LNCAP (cell line): ENCODE data around the gene CASD1.

ENCODE experiments used
- TF ChIP-seq, protein P1 (sequence below): fragments of 450-650 bp; IDR thresholded peaks from 2 replicates; pipeline ENCODE4 v1.5.1; 2017; ENCODE audit warnings: mild to moderate bottlenecking

The CASD1 gene

DNA sequence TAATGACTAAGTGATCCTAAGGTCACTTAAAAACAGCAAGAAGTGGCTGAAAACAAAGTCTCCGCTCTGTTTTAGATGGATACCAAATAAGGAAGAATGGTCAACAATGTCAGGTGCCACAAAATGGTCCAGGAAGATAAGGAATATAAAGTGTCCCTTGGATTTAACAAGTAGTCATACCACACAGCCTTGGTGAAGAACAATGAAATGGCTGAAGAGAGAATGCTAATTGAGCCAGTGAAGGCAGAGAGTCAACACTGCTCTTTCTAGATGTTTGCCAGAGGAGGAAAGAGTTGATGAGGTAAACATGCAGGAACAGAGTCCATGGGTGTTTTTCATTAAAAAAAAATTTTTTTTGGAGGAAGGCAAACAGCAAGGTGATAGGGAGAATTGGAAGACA is 2.1 kb upstream of the CASD1 start:
- TF ChIP-seq, protein P1, sequence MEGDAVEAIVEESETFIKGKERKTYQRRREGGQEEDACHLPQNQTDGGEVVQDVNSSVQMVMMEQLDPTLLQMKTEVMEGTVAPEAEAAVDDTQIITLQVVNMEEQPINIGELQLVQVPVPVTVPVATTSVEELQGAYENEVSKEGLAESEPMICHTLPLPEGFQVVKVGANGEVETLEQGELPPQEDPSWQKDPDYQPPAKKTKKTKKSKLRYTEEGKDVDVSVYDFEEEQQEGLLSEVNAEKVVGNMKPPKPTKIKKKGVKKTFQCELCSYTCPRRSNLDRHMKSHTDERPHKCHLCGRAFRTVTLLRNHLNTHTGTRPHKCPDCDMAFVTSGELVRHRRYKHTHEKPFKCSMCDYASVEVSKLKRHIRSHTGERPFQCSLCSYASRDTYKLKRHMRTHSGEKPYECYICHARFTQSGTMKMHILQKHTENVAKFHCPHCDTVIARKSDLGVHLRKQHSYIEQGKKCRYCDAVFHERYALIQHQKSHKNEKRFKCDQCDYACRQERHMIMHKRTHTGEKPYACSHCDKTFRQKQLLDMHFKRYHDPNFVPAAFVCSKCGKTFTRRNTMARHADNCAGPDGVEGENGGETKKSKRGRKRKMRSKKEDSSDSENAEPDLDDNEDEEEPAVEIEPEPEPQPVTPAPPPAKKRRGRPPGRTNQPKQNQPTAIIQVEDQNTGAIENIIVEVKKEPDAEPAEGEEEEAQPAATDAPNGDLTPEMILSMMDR: no peak

DNA sequence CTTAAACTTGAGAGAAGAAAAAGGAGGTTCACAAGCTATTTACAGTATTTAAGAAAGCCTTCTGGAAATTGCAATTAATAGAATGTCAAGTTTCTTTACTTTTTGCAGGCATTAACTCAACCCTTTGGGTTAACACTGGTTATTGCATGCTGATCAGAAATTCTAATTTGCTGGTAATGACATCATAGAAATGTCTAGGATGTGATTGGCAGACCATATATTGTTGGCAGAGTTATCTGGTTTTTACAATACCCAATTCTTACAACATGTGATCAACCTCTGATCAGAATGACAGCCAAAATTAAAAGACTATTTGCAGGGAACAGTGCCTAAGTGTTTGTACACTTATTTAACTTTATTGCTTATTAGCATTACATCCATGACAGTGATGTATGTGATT is 1.6 kb upstream of the CASD1 start:
- TF ChIP-seq, protein P1: no peak

DNA sequence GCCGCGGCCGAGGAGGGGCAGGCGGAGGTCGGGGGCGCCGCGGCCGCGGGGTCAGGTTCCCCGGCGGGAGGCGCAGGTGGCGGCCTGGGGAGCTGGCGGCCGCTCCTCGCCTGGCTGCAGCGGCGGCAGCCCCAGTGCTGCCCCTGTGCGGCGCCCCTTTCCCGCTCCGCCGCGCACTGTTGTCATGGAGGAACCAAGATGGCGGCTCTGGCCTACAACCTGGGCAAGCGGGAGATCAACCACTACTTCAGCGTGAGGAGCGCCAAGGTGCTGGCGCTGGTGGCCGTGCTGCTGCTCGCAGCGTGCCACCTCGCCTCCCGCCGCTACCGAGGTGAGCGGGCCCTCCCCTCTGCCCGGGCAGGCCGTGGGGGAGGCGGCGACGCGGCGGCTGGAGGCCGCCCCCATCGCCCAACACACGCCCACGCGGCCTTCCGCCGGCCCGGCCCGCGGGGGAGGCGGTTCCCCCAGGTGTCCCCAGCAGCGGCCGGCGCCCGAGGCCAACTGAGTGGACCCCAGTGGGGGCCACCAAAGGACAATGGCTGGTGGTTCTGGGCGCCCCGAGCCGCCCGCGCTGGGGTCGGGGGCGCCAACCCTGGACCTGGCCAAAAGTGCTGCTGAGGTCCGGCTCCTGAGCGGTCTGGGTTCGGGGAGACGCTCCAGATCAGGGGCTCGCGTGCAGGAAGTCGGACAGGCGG is 425 bp downstream of the CASD1 start:
- TF ChIP-seq, protein P1: peak; percentile 15; the same call in 1 of the 2 replicates

DNA sequence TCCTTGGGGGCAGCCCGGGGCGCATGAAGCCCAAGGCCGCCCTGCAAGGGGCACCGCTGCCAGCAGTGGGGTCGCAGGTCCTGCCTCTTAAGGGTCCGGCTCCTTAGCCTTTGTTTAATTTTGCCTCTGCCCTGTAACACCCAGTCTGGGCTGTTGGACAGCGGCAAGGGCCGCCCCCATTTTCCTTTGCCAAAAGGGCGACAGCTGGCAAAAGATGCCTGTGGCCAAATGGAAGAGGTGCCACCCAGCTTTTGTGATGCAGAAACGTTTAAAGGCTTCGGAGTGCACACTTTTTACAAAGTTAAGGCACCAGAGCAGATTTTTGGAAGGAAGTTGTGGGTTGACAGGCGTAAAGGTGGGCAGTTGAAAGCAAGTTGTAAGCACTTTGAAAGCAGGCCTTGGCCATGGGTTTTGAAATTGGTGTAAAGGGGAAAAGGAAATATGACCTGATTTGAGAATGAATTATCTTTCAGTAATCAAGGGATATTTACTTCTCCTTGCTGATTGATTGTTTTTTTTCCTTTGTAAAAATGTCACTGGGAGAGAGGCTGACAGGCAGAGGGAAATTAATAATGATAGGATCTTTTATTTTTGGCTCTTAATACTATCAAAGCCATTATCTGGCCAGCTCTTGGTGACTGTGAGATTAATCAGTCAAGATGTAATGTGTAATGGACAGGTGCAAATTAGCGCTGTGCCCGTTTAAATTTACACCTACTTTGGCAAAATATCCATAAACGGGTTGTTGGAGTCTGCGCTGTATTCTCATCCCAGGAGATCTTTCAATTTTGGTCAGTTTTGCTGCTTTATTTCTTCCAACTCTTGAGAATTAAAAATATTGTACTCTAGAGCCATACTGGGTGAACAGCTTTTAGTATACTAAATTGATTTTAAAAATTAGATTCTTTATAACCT is 1.2 kb downstream of the CASD1 start:
- TF ChIP-seq, protein P1: no peak

DNA sequence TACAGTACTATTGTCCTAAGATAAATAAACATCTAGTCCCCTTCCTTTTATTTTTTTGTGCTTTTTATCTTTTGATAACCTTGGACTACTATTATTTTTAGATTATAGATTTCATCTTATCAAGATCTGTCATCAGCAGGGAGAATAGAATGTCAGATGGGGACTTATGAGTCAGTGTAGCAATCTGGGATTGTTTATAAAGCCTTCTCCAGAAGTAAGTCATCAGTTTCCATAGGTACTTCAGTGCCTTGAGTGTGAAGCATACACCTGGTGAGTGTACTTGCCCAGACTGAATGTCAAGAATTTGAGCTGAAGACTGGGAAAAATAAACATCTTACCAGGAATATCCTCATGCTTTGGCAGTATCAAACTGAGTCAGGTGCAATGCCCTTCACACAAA is 2.1 kb downstream of the CASD1 start:
- TF ChIP-seq, protein P1: no peak

DNA sequence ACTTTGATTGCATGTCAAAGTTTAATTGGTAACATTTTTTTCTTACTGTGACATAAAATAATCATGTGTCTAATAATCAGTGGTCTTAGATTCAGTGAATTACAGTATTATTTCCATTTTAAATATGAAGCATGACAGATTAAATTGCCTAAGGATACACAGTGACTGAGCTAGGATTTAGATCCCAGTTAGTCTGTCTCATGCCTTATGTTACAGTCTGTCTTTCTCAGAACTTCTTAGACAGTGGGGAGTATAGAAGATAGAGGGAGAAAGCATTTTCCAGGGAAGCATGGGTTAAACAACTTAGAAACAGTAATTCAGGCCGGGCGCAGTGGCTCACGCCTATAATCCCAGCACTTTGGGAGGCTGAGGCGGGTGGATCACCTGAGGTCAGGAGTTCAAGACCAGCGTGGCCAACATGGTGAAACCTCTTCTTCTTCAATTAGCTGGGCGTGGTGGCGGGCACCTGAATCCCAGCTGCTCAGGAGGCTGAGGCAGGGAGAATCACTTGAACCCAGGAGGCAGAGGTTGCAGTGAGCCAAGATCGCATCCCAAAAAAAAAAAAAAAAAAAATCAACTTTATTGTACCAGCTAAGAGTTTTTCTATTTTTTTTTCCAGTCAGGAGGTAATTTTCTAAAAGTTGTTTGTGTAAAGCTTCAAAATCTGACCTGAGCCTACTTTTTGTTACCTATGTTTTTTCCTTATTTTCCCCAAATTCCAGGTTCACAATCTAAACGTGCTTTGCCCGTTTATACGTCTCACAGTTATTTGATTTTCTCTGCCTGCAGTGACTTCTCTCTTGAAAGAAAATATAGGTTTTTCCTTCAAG is 3.3 kb downstream of the CASD1 start:
- TF ChIP-seq, protein P1: no peak

DNA sequence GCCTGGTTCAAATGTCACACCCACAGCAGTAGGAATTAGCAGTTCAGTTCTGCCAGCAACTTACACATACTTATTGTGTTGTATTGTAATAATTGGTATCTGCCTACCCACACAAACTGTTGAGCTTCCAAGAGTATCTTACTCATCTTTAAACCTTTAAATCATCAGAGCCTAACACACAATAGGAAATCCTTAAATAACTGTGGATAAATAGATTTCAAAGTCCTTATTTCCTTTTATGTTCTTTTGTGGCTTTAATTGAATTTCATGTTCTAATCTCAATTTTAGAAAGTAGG is 3.9 kb downstream of the CASD1 start:
- TF ChIP-seq, protein P1: no peak
